Peyer's patch (tissue), 4 donors: Measurements from ENCODE around the gene PSEN1. TPM values are rescaled to one million over a fixed set of nuclear protein-coding genes. Genes with fewer than 3 reads are reported as not detected.

Experiments used
- DNase-seq, 3 donors: peaks; one replicate each; pipeline ENCODE4 v3.0.0-alpha.2; 2017 to 2019
- H3K27ac ChIP-seq, 4 donors: fragments of 200-600 bp; sonication (generic); one replicate each; pipeline ENCODE4 v1.5.1; 2016 to 2019
- H3K27me3 ChIP-seq, 2 donors: fragments of 200-600 bp; sonication (generic); one replicate each; pipeline ENCODE4 v1.5.1; 2019
- H3K36me3 ChIP-seq, 3 donors: fragments of 200-600 bp; sonication (generic); one replicate each; pipeline ENCODE4 v1.5.1; 2016 to 2019
- H3K4me1 ChIP-seq, 4 donors: fragments of 200-600 bp; sonication (generic); one replicate each; pipeline ENCODE4 v1.5.1; 2016 to 2019
- H3K4me3 ChIP-seq, 4 donors: fragments of 200-600 bp; sonication (generic); 1 replicate in 3 of 4; 2 replicates in 1 of 4; pipeline ENCODE4 v1.5.1; 2016 to 2019; ENCODE audit warnings: mild to moderate bottlenecking in 1 of 4
- H3K9me3 ChIP-seq, 4 donors: fragments of 200-600 bp; sonication (generic); one replicate each; pipeline ENCODE4 v1.5.1; 2016 to 2019; ENCODE audit warnings: mild to moderate bottlenecking in 1 of 4
- CTCF ChIP-seq, 6 experiments: fragments of 450-650 bp in 4 of 6; fragments of 200-600 bp in 2 of 6; sonication (generic) in 1 of 6; IDR thresholded peaks; one replicate each; pipeline ENCODE4 v1.5.1; 2017 to 2019; ENCODE audit warnings: antibody characterized with exemption in 6 of 6, mild to moderate bottlenecking in 3 of 6, moderate library complexity in 1 of 6
- POLR2A ChIP-seq, 2 donors: fragments of 450-650 bp; IDR thresholded peaks; one replicate each; pipeline ENCODE4 v1.5.1; 2017; ENCODE audit warnings: antibody characterized with exemption in 2 of 2, mild to moderate bottlenecking in 2 of 2, moderate library complexity in 2 of 2
- total RNA-seq, 4 donors: library from RNA; depleted of rRNA; stranded (reverse); fragments of >200 nt; gene quantifications; one replicate each; pipeline ENCODE4 v1.1.0, GENCODE V29; 2016

PSEN1 gene
- total RNA-seq, 4 donors from 2014 or later, result 32.2 to 118 (median 100) TPM

- TF ChIP-seq CTCF (IDR thresholded peaks at IDR 0.05) (no peak), POLR2A (IDR thresholded peaks at IDR 0.05) (no peak)
- peak; percentile 41 to 65 (median 49) for DNase-seq
- Histone ChIP-seq H3K4me1 (peaks cover 0 to 52% (median 31%) of the 10 kb centered on the region in 4 donors), H3K27me3 (no peaks in the 10 kb centered on the region), H3K4me3 (no peak overlapping the region), H3K27ac (peak overlapping the region in 1 of 4 donors; percentile 46), H3K36me3 (no peaks in the 10 kb centered on the region), H3K9me3 (peaks cover 0 to 4% (median 0%) of the 10 kb centered on the region in 4 donors)
Measured at GRCh38 chr14:73240816-73241480, 104.6 kb downstream of the PSEN1 start.

GRCh38 chr14:73241481-73242165, 105.3 kb downstream of the PSEN1 start:
- Histone ChIP-seq H3K27me3 (no peaks in the 10 kb centered on the region), H3K36me3 (no peaks in the 10 kb centered on the region), H3K27ac (peak overlapping the region in 3 of 4 donors; percentile 17 to 46 (median 39)), H3K9me3 (peaks cover 0 to 6% (median 0%) of the 10 kb centered on the region in 4 donors), H3K4me3 (no peak overlapping the region), H3K4me1 (peaks cover 0 to 49% (median 31%) of the 10 kb centered on the region in 4 donors)
- peak in 1 of 3 donors; percentile 34 for DNase-seq
- no peak for TF ChIP-seq CTCF (IDR thresholded peaks at IDR 0.05)
- no peak for TF ChIP-seq POLR2A (IDR thresholded peaks at IDR 0.05)

- Histone ChIP-seq H3K4me3 (no peak overlapping the region), H3K4me1 (peaks cover 0 to 42% (median 28%) of the 10 kb centered on the region in 4 donors), H3K27ac (peak overlapping the region in 3 of 4 donors; percentile 17 to 46 (median 39)), H3K27me3 (no peaks in the 10 kb centered on the region), H3K36me3 (no peaks in the 10 kb centered on the region), H3K9me3 (peaks cover 0 to 6% (median 0%) of the 10 kb centered on the region in 4 donors)
- peak in 1 of 3 donors; percentile 41 for DNase-seq
- no peak for TF ChIP-seq POLR2A (IDR thresholded peaks at IDR 0.05)
- no peak for TF ChIP-seq CTCF (IDR thresholded peaks at IDR 0.05)
Measured at GRCh38 chr14:73242357-73242901, 106.1 kb downstream of the PSEN1 start.

GRCh38 chr14:73243341-73243740, 107.0 kb downstream of the PSEN1 start:
- Histone ChIP-seq H3K27ac (no peak overlapping the region), H3K4me3 (no peak overlapping the region), H3K4me1 (peaks cover 0 to 33% (median 19%) of the 10 kb centered on the region in 4 donors), H3K9me3 (peaks cover 0 to 6% (median 0%) of the 10 kb centered on the region in 4 donors), H3K36me3 (no peaks in the 10 kb centered on the region), H3K27me3 (no peaks in the 10 kb centered on the region)
- no peak for DNase-seq
- TF ChIP-seq CTCF (IDR thresholded peaks at IDR 0.05) (no peak), POLR2A (IDR thresholded peaks at IDR 0.05) (no peak)

GRCh38 chr14:73243748-73244147, 107.4 kb downstream of the PSEN1 start:
- Histone ChIP-seq H3K27ac (no peak overlapping the region), H3K27me3 (no peaks in the 10 kb centered on the region), H3K4me1 (peaks cover 0 to 29% (median 16%) of the 10 kb centered on the region in 4 donors), H3K9me3 (peaks cover 0 to 6% (median 0%) of the 10 kb centered on the region in 4 donors), H3K4me3 (no peak overlapping the region), H3K36me3 (no peaks in the 10 kb centered on the region)
- no peak for DNase-seq
- TF ChIP-seq CTCF (IDR thresholded peaks at IDR 0.05), result no peak
- no peak for TF ChIP-seq POLR2A (IDR thresholded peaks at IDR 0.05)
